Stimulated activated naive CD4-positive, alpha-beta T cell treated with Interleukin-2 at 50 U/mL for 16 hours (primary cell): ENCODE data around the gene SEH1L.
"Not testable (repeated sequence)": the region's sequence is repeated elsewhere in the genome, so short reads cannot be mapped to it uniquely, and the experiment has no call there.

Source experiments
- DNase-seq: peaks from one replicate; lab custom pipeline; 2025; lab: John Stamatoyannopoulos, UW

The SEH1L gene

GRCh38 chr18:12995952-12996477 lies 48.2 kb downstream of the SEH1L start:
- no peak for DNase-seq

- no peak for DNase-seq
These were observed 49.0 kb downstream of the SEH1L start for GRCh38 chr18:12996661-12997292.

GRCh38 chr18:12997330-12997729 lies 49.5 kb downstream of the SEH1L start:
- DNase-seq = not testable (repeated sequence)

GRCh38 chr18:12998332-12999060 lies 50.7 kb downstream of the SEH1L start:
- DNase-seq = no peak

- DNase-seq = no peak
These were observed 55.7 kb downstream of the SEH1L start for GRCh38 chr18:13003466-13003896.

- DNase-seq = no peak
These were observed 56.6 kb downstream of the SEH1L start for GRCh38 chr18:13004396-13004795.

- DNase-seq = no peak
These were observed 57.5 kb downstream of the SEH1L start for GRCh38 chr18:13005289-13005688.

GRCh38 chr18:13006531-13007247 lies 58.9 kb downstream of the SEH1L start:
- DNase-seq = no peak

GRCh38 chr18:13007248-13007560 lies 59.4 kb downstream of the SEH1L start:
- no peak for DNase-seq

- DNase-seq = no peak
These were observed 63.9 kb downstream of the SEH1L start for GRCh38 chr18:13011719-13012118.

GRCh38 chr18:13014232-13014631 lies 66.4 kb downstream of the SEH1L start:
- no peak for DNase-seq

- DNase-seq = no peak
These were observed 67.0 kb downstream of the SEH1L start for GRCh38 chr18:13014818-13015217.

- no peak for DNase-seq
These were observed 69.5 kb downstream of the SEH1L start for GRCh38 chr18:13017247-13017875.

- no peak for DNase-seq
These were observed 70.6 kb downstream of the SEH1L start for GRCh38 chr18:13018374-13018773.

GRCh38 chr18:13019301-13019700 lies 71.5 kb downstream of the SEH1L start:
- DNase-seq = no peak

- DNase-seq = no peak
These were observed 74.8 kb downstream of the SEH1L start for GRCh38 chr18:13022644-13023043.

GRCh38 chr18:13025233-13025632 lies 77.4 kb downstream of the SEH1L start:
- no peak for DNase-seq

- DNase-seq = no peak
These were observed 78.9 kb downstream of the SEH1L start for GRCh38 chr18:13026583-13027270.

GRCh38 chr18:13028869-13029268 lies 81.1 kb downstream of the SEH1L start:
- no peak for DNase-seq

GRCh38 chr18:13032173-13032572 lies 84.4 kb downstream of the SEH1L start:
- no peak for DNase-seq

- DNase-seq = no peak
These were observed 87.6 kb downstream of the SEH1L start for GRCh38 chr18:13035249-13035914.
